Fibroblast of skin of right quadriceps (primary cell): ENCODE measurements around the gene SERPINA6.
"Not testable (repeated sequence)": the region's sequence is repeated elsewhere in the genome, so short reads cannot be mapped to it uniquely, and the experiment has no call there.

Experiments
- DNase-seq: peaks from one replicate; pipeline ENCODE4 v3.0.0-alpha.2; 2013

SERPINA6 gene

DNA sequence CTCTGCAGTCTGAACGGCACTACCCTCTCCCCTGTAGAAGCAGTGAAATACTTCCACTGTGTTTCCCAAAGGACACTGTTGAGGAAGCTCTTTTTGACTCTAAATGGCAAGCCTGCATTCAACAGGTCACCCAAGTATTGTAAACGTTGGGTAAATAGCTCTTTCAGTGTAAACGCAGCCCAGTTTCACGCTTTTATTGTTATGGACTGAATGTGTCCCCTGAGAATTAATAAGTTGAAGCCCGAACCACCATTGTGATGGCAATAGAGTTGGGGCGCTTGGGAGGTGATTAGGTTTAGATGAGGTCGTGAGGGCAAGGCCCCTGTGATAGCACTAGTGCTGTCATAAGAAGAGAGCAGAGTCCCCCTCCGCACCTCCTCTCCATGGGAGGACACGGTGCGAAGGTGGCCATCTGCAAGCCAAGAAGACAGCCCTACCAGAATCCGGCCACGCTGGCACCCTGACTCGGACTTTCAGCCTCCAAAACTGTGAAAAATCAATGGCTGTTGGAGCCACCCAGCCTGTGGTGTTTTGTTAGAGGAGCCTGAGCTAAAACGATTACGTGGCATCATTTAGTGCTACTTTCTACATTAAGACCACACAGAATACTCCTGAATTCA, 31.1 kb downstream of the SERPINA6 start:
- DNase-seq = no peak

DNA sequence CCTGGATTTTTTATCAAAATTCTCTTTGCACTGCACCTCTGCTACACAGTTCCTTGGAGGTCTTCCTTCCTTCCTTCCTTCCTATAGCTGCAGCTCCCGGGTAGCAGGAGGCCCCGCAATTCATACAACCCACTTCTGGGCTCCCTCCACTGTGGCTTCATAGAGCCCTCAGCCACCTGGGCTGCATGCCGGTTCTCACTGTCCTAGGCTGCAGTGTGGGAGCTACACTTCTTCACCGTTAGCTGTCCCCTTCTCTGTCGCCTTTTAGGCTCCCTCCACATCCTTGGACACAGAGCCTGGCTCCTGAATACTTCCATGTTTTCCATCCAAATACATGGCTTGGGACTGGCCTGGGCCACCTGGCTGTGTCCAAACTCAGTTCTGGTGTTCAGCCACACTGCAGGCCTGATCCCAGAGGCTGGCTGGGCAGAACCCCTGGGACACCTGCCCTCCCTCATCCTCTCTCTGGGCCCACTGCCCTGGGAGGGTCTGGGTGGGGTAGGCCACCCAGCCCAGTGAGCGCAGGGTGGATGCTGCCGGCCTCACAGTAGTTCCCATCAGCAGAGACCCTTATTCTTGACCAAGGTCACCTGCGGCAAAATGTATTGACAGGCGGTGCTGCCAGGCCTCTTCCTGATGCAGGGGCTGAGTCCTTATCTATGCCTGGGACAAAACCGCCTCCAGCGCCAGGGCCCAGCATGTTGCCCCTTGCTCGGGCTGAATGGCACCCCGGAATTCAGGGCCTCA, 31.8 kb downstream of the SERPINA6 start:
- DNase-seq = no peak

DNA sequence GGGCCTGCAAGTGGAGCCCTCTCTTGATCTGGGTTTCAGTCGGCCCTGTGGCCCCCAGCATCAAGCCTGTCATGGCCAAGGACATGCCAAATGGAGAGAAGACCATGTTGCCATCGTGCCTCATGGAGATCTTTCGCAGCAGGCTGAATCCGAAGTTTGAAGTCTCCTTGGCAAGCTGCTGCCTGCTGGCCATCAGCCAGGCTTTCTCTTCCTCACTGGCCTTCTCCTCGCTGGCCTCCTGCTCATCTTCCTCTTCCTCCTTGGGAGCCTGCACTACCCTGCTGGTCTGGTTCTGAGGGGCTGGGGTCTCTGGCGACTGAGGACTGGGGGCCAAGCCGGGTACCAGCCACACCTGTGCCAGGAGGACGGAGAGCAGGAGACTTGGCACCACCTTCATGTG, 32.9 kb downstream of the SERPINA6 start:
- DNase-seq = no peak

DNA sequence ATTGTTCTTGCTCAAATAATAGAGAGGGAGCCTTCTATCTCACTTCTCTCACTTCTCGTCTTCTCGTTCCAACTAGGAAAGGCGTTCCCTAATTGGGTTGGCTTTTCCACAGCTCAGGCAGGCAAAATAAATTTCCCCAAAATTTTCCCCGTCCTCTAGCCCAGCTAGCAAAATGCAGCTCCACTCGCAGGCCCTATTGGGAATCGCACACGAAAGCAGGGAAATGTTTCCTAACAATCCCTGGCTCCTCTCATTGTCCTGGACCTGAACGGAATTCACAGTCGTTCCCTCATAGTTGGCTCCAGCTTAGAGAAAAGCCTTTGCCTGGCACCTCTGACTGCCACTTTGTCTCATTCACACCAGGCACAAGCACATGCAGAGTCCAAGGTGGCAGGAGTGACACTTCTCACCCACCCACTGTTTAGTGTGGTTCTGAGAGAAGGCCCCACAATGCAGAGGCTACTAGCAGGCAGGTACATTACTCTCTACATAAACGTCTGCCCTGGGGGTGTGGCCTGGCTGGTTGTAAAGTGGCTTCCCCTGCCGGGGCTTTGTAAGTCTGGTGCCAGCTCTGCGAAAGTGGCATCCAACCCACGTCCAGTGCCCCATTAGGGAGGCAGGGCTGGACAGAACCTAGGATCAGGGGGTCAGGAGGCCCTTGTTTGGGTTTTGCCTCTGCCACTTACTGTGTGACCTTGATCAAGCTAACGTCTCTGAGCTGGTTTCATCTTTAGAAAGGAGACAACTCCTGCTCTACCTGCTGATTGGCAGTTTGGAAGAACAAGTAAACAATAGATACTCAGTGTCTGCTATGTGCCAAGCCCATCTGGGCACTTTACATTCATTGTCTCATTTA, 34.3 kb downstream of the SERPINA6 start:
- no peak for DNase-seq

DNA sequence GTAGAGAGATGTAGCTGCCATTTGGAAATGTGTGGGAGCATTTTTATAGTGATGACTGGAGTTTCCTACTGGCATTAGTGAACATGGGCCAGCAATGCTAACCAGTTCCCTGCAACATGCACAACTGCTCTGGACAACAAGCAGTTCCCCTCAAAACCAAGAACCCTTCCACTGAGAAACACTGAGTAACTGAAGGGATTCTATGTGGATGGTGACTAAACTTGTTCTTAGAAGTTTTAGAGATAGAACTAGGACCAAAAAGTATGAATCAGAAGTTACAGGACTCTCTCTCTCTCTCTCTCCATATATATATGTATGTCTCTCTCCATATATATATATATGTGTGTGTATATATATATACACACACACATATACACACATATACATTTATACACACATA, 38.0 kb downstream of the SERPINA6 start:
- DNase-seq = no peak

DNA sequence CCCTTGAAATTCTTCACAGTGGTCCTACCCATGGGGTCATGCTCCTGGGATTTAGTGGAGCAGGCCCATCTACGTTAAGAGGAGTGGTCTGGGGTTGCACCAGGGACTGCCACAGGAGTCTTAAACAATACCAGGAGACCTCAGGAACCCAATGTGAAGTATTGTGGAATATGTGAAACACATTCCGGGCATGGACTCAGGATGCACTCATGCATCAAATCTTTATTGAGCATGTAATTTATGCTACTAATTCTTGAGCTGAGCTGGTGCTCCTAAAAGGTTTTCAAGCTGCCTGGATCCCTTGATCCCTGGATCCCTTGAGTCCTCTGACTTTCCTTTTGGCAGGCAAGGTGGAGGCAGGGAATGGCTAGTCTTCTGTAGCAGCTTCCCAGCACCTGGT, 38.9 kb downstream of the SERPINA6 start:
- DNase-seq = no peak

DNA sequence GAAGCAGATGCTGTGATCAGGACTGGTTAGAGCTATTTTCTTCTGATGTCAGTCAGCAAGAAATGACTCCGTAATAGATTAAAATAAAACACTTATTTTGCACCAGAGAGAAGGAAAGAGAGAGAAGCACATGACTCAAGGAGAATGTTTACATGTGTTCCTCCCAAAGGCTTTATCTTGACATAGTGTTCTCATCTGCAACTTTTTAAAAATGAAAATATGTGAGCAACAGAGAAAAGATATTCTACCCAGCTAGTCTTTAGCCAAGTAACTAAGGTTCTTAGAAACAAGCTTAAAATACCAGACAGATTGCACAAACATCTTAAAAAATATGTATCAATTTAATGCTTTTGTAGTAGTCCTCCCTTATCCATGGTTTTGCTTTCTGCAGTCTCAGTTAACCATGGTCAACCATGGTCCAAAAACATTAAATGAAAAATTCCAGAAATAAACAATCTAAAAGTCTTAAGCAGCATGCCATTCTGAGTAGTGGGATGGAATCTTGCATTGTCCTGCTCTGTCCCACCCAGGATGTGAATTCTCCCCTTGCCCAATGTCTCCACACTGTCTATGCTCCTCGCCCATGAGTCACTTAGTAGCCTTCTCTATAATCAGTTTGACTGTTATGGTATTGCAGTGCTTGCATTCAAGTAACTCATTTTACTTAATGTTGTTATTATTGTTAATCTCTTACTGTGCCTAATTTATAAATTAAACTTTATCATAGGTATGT, 40.0 kb downstream of the SERPINA6 start:
- DNase-seq = peak; percentile 15

DNA sequence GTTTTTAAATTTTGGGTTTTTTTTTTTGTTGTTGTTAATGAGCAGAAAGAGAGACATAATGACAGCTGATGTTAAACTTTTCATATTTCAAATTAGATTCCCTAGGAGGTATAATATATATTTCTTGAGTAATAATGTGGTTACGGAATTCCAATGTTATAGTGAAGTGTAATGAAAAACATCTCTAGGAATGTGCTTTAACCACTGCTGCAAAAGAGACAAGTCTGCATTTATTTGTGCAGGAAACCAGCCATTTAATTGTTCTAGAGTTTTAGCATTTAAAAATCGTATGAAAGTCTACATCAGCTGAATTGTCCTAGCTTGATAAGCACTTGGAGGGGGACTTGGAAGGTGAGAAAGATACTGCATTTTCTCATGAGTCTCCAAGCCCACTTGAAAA, 44.4 kb downstream of the SERPINA6 start:
- DNase-seq = peak; percentile 68

DNA sequence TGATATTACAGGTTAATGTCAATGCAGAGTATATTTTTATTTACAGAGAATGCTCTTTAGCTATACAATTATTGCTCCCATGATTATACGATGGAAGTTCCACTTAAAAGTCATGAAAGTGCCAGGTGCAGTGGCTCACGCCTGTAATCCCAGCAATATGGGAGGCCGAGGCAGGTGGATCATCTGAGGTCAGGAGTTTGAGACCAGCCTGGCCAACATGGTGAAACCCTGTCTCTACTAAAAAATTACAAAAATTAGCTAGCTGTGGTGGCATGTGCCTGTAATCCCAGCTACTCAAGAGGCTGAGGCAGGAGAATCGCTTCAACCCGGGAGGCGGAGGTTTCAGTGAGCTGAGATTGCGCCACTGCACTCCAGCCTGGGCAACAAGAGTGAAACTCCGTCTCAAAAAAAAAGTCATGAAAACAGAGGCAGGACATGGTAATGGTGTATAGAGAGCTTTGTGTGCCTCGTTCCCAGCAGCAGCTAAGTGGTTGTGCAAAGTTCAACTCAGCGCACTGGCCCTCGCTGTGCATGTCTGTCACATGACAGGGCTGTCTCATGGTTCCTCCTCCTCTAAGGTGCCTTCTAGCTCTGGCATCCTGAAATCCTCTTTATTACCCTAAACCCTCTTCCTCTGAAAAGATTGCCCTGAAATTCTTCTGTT, 46.1 kb downstream of the SERPINA6 start:
- not testable (repeated sequence) for DNase-seq

DNA sequence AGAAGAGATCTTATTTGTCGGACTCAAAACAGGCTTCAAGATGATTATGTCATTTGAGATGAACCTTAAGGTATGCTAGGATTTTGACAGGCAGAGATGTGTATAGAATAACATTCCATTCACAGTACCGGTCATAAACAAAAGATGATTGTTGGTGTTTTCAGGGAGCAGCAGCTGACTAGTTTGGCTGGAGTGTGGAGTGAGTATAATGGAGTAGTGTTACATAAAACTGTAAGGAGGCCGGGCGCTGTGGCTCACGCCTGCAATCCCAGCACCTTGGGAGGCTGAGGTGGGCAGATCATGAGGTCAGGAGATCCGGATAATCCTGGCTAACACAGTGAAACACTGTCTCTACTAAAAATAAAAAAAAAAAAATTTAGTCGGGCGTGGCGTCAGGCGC, 54.0 kb downstream of the SERPINA6 start:
- DNase-seq = no peak

DNA sequence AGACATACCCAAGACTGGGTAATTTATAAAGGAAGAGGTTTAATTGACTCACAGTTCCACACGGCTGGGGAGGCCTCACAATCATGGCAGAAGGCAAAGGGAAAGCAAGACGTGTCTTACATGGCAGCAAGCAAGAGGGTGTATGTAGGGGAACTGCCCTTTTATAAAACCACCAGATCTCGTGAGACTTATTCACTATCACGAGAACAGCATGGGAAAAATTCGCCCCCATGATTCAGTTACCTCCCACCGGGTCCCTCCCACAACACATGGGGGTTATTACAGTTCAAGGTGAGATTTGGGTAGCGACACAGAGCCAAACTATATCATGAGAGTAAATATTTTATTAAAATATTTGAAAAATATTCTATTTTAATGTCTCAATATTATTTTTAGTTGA, 54.6 kb downstream of the SERPINA6 start:
- DNase-seq = not testable (repeated sequence)

DNA sequence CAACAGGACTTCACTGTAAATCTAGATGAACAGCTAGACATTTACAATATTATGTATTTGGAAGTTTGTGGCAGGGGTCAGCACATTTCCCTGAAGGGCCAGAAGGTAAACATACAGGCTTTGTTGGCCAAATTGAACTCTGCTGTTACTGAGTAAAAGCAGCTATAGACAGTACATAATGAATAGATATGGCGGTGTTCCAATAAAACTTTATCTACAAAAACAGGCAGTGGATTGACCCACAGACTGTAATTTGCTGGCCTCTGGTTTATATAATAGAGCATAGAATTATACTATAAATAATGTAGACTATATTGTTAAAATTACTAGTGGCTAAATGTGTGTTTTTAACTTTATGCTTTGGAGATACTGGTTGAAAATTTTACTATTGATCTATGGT, 55.8 kb downstream of the SERPINA6 start:
- DNase-seq = no peak

DNA sequence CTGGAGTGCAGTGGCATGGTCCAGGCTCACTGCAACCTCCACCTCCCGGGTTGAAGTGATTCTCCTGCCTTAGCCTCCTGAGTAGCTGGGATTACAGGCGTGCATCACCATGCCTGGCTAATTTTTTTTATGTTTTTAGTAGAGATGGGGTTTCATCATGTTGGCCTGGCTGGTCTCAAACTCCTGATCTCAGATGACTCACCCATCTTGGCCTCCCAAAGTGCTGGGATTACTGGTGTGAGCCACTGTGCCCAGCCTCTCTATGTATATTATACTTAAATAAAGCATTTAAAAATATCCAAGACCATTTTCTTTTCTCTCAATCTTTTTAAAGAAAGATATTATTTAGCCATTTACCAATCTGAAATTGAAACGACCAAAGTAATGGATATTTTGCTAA, 58.9 kb downstream of the SERPINA6 start:
- DNase-seq = not testable (repeated sequence)
